HFFc6 (cell line): ENCODE data around the gene OARD1. TPM values are rescaled to one million over a fixed set of nuclear protein-coding genes. Genes with fewer than 3 reads are reported as not detected.

Experiments
- DNase-seq: peaks from one replicate; pipeline ENCODE4 v3.0.0-alpha.2; 2018
- H3K27ac Mint-ChIP-seq: 2 replicates; pipeline ENCODE4 v1.8.0; 2020; ENCODE audit warnings: mild to moderate bottlenecking, mixed read lengths
- H3K27me3 Mint-ChIP-seq: 2 replicates; pipeline ENCODE4 v1.8.0; 2021; ENCODE audit warnings: mild to moderate bottlenecking, moderate library complexity, mixed read lengths; ENCODE audit not compliant: insufficient read depth
- H3K36me3 Mint-ChIP-seq: 2 replicates; pipeline ENCODE4 v1.8.0; 2021; ENCODE audit warnings: low read depth, mixed read lengths
- H3K4me1 Mint-ChIP-seq: 2 replicates; pipeline ENCODE4 v1.8.0; 2020; ENCODE audit warnings: low read depth, mixed read lengths
- H3K4me3 Mint-ChIP-seq: 2 replicates; pipeline ENCODE4 v1.8.0; 2020; ENCODE audit warnings: mild to moderate bottlenecking, moderate library complexity, mixed read lengths
- H3K9me3 Mint-ChIP-seq: 2 replicates; pipeline ENCODE4 v1.8.0; 2020; ENCODE audit warnings: mild to moderate bottlenecking, mixed read lengths
- CTCF ChIP-seq: fragments of 200-600 bp; sonication (generic); IDR thresholded peaks from 2 replicates; pipeline ENCODE4 v1.5.0; 2021; ENCODE audit warnings: antibody characterized with exemption, mild to moderate bottlenecking
- total RNA-seq, 6 experiments: library from RNA; stranded (reverse); fragmentation: NEBNext Ultra II Directional; extraction: Animal tissue kit (Norgen Biotek cat#: 25700); gene quantifications; 2 replicates in 1 of 6; 3 replicates in 5 of 6; pipeline ENCODE4 v1.2.3, GENCODE V29; 2021

Gene OARD1
- total RNA-seq, 6 experiments from 2014 or later: 10.9 to 14.2 (median 11.8) TPM

DNA sequence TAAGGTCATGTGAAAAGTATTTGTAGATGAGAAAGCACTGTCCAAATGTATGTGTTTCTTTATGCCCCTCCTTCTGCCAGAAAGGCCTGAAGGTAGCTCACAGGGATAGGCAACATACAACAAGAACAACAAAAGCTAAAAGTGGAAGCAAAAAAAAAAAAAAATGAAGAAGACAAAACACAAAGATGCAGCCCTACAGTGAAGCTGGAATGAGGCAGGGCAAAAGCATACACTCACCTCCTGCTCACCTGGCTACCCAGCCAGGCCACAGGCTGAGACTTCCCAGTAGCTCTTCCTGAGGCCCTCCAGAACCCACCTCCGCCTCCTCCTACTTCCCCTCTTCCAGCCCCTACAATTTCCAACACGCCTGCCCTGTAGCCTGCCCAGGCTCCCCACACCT is 35.6 kb downstream of the OARD1 start:
- Mint-ChIP-seq H3K36me3 (no peaks in the 10 kb centered on the region), H3K4me3 (no peak overlapping the region), H3K9me3 (no peaks in the 10 kb centered on the region), H3K27ac (no peak overlapping the region), H3K27me3 (peaks cover 21% of the 10 kb centered on the region), H3K4me1 (peaks cover 10% of the 10 kb centered on the region)
- no peak for TF ChIP-seq CTCF
- no peak for DNase-seq

GRCh38 chr6:41036186-41036585 is 36.0 kb downstream of the OARD1 start:
- H3K4me3 Mint-ChIP-seq: no peak overlapping the region
- TF ChIP-seq CTCF: no peak
- H3K9me3 Mint-ChIP-seq: no peaks in the 10 kb centered on the region
- no peak for DNase-seq
- H3K27me3 Mint-ChIP-seq: peaks cover 22% of the 10 kb centered on the region
- no peak overlapping the region for H3K27ac Mint-ChIP-seq
- H3K36me3 Mint-ChIP-seq: no peaks in the 10 kb centered on the region
- H3K4me1 Mint-ChIP-seq: peaks cover 10% of the 10 kb centered on the region

GRCh38 chr6:41033776-41034175 is 38.4 kb downstream of the OARD1 start:
- H3K4me1 Mint-ChIP-seq: no peaks in the 10 kb centered on the region
- no peaks in the 10 kb centered on the region for H3K9me3 Mint-ChIP-seq
- H3K4me3 Mint-ChIP-seq: no peak overlapping the region
- TF ChIP-seq CTCF: no peak
- no peak for DNase-seq
- no peak overlapping the region for H3K27ac Mint-ChIP-seq
- no peaks in the 10 kb centered on the region for H3K36me3 Mint-ChIP-seq
- peaks cover 22% of the 10 kb centered on the region for H3K27me3 Mint-ChIP-seq

DNA sequence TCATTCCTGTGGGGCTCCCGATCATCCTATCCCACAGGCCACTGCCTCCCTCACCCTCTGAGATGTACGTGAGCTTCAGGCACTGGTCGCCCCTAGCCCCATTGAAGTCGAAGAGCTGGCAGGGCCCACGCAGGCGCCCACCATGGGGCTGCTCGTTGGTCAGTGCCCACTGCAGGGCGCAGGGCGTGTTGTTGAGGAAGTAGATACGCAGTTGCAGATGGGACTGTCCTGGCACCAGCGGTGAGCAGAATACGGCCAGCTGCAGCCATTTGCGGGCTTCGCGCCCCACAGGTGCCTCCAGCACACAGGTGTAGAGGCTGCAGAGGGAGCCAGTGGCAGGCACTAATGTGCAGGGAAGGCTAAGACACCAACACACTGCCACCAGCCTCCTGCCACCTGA is 39.3 kb downstream of the OARD1 start:
- Mint-ChIP-seq H3K27ac (no peak overlapping the region), H3K36me3 (no peaks in the 10 kb centered on the region), H3K9me3 (no peaks in the 10 kb centered on the region), H3K4me1 (peaks cover 3% of the 10 kb centered on the region), H3K27me3 (peaks cover 21% of the 10 kb centered on the region), H3K4me3 (no peak overlapping the region)
- no peak for DNase-seq
- TF ChIP-seq CTCF: no peak

GRCh38 chr6:41028561-41029412 is 43.4 kb downstream of the OARD1 start:
- no peaks in the 10 kb centered on the region for H3K36me3 Mint-ChIP-seq
- DNase-seq: no peak

More at GRCh38 chr6:41028561-41029412, 43.4 kb downstream of the OARD1 start:
- Mint-ChIP-seq H3K27ac (peak overlapping the region; percentile 12; the same call in 1 of the 2 replicates), H3K4me3 (peak overlapping the region; percentile 82), H3K27me3 (peaks cover 11% of the 10 kb centered on the region), H3K9me3 (no peaks in the 10 kb centered on the region), H3K4me1 (peaks cover 17% of the 10 kb centered on the region)
- no peak for TF ChIP-seq CTCF
